GM10847 (cell line): ENCODE results near the gene C11orf97.

Experiments used
- POLR2A ChIP-seq: IDR thresholded peaks from 2 replicates; pipeline ENCODE4 v1.6.1; 2011; ENCODE audit not compliant: insufficient read length; ENCODE audit errors: extremely low read depth

Gene C11orf97, protein sequence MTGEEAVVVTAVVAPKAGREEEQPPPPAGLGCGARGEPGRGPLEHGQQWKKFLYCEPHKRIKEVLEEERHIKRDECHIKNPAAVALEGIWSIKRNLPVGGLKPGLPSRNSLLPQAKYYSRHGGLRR

DNA sequence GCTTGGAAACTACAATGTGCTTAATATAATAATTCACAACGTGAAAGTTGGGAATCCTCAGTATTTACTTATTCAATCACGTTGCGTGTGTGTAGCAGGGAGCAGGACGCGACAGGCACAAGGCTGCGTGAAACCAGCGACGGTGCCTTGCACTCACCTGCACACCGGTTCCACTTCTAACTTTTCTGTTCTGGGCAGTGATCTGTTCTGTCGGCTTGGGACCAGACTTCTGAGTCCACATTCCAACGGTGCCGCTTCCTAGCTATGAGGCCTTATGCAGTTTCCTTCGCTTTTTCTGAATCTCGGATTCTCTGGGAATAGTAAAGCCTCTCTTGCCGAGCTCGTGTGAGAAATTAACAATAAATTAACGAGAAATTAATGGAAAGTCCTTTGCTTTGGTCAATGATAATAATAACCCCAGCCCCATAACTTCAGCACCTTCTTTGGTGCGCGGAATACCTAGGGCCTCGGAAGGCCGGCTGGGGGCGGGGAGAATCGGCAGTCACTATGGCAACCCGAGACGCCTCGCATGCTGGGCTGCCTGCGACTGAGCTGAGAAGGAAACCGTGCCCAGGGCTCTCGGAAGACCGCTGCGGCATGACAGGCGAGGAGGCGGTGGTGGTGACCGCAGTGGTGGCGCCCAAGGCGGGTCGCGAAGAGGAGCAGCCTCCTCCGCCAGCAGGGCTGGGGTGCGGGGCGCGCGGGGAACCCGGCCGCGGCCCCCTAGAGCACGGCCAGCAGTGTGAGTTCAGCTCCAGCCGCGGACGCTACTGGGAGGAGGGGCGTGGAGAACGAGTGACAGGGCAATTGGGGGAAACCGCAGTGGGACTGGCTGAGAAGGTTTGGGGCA lies at the start of gene C11orf97:
C11orf97 (plus strand) TSS at position 530 of the 850 bp plus-strand sequence; CDS start at position 598, 68 bp downstream.
- no peak for TF ChIP-seq POLR2A

DNA sequence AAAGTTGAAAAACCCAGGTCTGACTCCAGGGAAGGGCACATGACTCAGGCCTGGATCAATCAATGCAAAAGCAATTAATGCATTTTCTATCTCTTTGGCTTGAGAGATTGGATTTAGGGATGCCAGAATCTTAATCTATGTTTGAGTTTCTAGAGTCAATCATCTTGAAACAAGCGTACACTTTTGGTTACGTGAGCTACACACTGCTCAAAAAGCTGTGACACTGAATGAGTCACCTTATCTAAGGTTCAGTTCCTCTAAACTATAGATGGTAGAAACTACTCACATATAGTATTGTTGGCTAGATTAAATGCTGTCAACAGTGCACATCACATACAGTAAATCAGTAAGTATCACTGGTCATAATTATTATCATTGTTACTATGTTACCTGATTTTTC lies 42.8 kb upstream of the C11orf97 start:
- no peak for TF ChIP-seq POLR2A

DNA sequence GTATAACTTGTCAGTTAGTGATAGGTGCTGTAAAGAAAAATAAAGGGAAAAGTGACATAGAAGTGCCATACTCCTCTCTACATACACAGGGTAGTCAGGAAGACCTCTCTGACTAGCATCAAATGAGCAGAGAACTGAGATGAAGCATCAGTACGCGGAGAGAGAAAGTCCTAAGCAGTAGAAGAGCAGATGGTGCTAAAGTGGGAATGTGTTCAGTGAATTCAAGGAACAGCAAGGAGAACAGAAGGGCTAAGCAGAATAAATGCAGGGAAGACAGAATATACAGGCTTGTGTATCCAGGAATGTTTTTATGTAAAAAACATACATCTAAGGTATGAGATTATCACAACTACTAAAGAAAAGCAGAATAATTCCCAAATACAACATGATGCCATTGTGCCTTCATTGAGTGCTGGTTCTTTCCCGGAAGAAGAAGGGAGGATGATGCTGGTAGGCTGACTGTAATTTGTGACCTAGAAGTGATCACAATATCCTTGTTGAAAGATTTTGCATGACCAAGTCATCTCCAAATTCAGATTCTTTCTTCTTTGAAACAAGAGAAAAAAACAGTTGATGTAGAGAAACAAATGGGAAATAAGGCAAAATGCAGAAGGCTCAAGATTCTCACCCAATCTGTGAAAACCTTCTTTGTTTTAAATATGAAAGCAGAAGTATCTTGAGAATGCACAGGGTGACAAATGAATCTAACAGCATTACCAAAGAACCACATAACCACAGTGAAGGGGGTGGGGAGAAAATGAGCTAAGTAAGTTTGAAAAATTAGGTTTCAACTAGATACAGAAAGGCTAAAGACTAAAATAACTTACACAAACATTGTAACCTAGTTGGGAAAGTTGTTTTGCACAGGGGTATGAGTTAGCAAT lies 39.1 kb upstream of the C11orf97 start:
- no peak for TF ChIP-seq POLR2A

GRCh38 chr11:94477624-94478023 lies 34.6 kb upstream of the C11orf97 start:
- no peak for TF ChIP-seq POLR2A

GRCh38 chr11:94481342-94481741 lies 30.9 kb upstream of the C11orf97 start:
- no peak for TF ChIP-seq POLR2A

GRCh38 chr11:94486068-94486467 lies 26.2 kb upstream of the C11orf97 start:
- TF ChIP-seq POLR2A = no peak

DNA sequence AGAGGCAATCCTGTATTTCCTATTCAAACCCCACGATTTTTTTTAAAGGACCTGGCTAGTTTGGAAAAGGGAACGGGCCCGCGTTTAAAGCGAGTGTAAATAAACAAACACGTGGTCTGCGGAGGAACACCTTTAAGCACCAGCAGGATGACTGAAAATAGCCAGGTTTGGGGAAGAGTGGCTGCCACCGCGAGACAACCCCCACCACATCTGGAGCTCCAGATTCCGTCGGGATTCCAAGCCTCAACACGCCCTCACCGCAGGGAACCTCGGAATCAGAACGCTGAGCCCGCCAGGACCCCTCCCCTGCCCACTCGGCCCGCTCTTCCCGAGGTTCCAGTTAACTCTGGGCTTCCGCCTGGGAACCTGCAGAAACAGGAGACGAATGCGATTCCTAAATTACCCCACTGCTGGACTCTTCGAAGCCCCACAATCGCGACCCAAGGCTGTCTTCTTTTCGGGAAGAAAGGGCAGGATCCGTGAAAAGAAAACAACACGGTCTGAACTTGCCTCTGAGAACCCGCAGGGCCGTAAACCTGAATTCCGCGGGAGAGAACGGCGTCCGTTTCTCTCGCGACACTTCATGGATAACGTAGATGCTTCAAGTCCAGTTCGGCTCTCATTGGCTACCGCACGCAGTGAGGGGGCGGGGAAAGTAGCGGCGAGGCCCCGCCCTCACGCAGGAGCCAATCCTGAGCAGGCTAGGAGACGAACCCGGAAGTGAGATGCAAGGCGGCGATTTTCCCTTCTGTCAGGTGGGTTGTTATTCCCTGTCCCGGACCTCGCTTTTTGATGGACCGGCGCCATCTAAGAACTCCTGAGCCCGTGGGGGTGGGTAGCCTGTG lies 18.8 kb upstream of the C11orf97 start, which contains the start of the genes ANKRD49 and MRE11:
ANKRD49 (plus strand) TSS at position 704 of the 845 bp plus-strand sequence. CDS start 2,710 bp downstream, outside the sequence.
MRE11 (minus strand) TSS at position 564 of the 845 bp plus-strand sequence. CDS start 1,043 bp downstream, outside the sequence.
- no peak for TF ChIP-seq POLR2A

- TF ChIP-seq POLR2A = no peak
Measured at GRCh38 chr11:94494126-94494680, 18.1 kb upstream of the C11orf97 start.

DNA sequence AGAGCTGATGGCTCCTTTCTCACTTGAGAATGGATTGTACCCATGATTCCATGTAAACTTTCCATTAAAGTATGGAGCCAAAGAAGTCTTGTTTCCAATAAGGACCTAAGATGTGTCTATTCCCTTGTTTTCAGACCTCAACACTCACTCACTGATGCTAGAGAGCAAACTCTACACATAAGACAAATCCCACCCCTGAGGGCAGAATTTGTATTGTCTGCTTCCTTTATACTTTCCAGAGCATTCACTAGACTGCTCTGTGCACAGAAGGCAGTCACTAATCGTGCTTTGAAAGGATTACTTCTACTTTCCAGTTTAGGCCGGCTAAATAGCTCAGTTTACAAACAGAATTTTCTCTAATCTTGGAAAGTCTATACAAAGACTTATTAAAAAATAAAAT lies 12.1 kb upstream of the C11orf97 start:
- no peak for TF ChIP-seq POLR2A

GRCh38 chr11:94501522-94501921 lies 10.7 kb upstream of the C11orf97 start:
- no peak for TF ChIP-seq POLR2A

GRCh38 chr11:94504689-94505293 lies 7.5 kb upstream of the C11orf97 start:
- TF ChIP-seq POLR2A = no peak

DNA sequence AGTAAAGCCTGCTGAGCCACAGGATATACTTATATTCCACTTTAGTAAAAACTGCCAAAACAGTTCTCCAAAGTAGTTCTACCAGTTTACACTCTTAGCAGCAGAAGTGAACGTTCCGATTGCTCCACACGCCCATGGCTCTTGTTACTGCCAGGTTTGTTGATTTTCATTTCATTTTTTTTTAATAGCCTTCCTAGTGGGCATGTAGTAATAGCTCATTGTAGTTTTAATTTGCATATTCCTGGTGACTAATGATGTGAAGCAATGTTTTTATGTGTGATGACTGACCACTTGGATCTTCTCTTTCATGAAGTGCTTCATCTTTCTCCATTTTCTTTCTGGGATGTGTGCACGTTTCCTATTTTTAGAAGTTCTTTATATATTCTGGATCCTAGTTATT lies 4.8 kb upstream of the C11orf97 start:
- TF ChIP-seq POLR2A = no peak

DNA sequence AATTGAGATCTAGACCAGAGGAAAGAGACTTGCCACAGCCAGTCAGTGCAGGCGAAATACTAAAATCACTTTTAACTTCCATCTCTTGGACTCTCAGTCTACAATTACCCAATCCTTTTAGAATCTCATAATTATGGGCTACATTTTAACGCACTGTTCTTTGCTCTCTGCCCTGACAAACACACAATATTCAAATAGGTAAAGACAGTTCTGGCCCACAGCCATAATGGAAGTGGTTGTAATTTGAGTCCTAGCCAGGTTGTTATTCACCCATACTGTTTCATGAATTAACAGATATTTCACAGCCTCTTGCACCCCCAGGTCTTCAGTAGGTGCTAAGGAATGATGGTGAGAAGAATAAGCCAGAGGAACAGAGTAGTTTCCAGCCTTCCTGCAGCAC lies 830 bp downstream of the C11orf97 start:
- TF ChIP-seq POLR2A = no peak

DNA sequence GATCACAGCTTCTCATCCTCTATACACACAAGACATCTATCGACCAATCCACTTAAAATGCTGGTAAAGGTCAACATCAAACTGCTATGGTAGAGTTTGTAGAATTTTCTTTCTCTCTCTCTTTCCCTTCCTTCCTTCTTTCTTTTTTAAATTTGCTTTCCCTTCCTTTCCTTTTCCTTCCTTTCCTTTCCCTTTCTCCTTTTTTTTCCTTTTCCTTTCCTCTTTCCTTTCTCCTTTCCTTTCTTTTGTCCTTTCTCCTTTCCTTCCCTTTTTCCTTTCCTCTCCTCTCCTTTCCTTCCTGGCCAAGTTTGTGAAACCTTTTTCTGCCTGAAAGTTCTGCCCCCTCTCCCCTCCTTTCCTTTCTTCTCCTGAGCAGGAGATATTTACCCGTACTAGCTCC lies 3.1 kb downstream of the C11orf97 start:
- no peak for TF ChIP-seq POLR2A
